Measurements from ENCODE around the gene PDE4D.

PDE4D gene

GRCh38 chr5:58925627-58926540, 967.6 kb downstream of the PDE4D start:
- no peak overlapping the region for H3K4me3 ChIP-seq (replicated peaks; ENCODE audit: insufficient read depth, low read length)
- H3K27ac ChIP-seq (replicated peaks): no peak overlapping the region
- H3K27me3 ChIP-seq (ENCODE audit: insufficient read depth, poor library complexity, severe bottlenecking): no peaks in the 10 kb centered on the region
- TF ChIP-seq, protein P1, sequence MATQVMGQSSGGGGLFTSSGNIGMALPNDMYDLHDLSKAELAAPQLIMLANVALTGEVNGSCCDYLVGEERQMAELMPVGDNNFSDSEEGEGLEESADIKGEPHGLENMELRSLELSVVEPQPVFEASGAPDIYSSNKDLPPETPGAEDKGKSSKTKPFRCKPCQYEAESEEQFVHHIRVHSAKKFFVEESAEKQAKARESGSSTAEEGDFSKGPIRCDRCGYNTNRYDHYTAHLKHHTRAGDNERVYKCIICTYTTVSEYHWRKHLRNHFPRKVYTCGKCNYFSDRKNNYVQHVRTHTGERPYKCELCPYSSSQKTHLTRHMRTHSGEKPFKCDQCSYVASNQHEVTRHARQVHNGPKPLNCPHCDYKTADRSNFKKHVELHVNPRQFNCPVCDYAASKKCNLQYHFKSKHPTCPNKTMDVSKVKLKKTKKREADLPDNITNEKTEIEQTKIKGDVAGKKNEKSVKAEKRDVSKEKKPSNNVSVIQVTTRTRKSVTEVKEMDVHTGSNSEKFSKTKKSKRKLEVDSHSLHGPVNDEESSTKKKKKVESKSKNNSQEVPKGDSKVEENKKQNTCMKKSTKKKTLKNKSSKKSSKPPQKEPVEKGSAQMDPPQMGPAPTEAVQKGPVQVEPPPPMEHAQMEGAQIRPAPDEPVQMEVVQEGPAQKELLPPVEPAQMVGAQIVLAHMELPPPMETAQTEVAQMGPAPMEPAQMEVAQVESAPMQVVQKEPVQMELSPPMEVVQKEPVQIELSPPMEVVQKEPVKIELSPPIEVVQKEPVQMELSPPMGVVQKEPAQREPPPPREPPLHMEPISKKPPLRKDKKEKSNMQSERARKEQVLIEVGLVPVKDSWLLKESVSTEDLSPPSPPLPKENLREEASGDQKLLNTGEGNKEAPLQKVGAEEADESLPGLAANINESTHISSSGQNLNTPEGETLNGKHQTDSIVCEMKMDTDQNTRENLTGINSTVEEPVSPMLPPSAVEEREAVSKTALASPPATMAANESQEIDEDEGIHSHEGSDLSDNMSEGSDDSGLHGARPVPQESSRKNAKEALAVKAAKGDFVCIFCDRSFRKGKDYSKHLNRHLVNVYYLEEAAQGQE (IDR thresholded peaks at IDR 0.05; ENCODE audit: insufficient replicate concordance, low read depth): no peak
- no peak for TF ChIP-seq POLR2AphosphoS5 (IDR thresholded peaks at IDR 0.05; ENCODE audit: low read depth)
- TF ChIP-seq, protein P2, sequence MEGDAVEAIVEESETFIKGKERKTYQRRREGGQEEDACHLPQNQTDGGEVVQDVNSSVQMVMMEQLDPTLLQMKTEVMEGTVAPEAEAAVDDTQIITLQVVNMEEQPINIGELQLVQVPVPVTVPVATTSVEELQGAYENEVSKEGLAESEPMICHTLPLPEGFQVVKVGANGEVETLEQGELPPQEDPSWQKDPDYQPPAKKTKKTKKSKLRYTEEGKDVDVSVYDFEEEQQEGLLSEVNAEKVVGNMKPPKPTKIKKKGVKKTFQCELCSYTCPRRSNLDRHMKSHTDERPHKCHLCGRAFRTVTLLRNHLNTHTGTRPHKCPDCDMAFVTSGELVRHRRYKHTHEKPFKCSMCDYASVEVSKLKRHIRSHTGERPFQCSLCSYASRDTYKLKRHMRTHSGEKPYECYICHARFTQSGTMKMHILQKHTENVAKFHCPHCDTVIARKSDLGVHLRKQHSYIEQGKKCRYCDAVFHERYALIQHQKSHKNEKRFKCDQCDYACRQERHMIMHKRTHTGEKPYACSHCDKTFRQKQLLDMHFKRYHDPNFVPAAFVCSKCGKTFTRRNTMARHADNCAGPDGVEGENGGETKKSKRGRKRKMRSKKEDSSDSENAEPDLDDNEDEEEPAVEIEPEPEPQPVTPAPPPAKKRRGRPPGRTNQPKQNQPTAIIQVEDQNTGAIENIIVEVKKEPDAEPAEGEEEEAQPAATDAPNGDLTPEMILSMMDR (IDR thresholded peaks at IDR 0.05; ENCODE audit: insufficient read depth, low read length): no peak
- DNase-seq (ENCODE audit: low read depth in 1 of 2, low spot score in 1 of 2): no peak

DNA sequence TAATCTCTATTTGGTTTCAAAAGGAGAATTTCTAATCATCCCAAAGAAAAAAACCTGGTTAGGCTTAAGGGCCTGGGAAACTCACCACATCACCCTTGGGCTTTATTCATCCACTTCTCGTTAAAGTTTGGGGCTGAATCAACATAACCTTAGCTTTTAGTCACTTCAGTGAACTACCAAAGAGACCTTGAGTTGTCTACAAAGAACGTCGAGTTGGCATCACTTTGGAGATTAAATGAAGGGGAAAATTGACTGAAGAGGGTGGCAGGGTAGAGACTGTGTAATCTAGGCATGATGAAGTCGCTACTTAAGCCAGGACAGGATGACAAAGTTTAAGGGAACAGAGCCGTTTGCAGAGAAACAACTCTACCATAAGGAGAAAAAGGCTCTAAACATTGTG, 969.2 kb downstream of the PDE4D start:
- Histone ChIP-seq H3K27me3 (ENCODE audit: insufficient read depth, poor library complexity, severe bottlenecking) (no peaks in the 10 kb centered on the region), H3K4me3 (replicated peaks; ENCODE audit: insufficient read depth, low read length) (no peak overlapping the region), H3K27ac (replicated peaks) (no peak overlapping the region)
- no peak for TF ChIP-seq SPI1 (IDR thresholded peaks at IDR 0.05; ENCODE audit: borderline replicate concordance, low read depth)
- DNase-seq (ENCODE audit: low read depth in 1 of 2, low spot score in 1 of 2): no peak

- H3K4me3 ChIP-seq (replicated peaks; ENCODE audit: insufficient read depth, low read length): no peak overlapping the region
- TF ChIP-seq GABPA (IDR thresholded peaks at IDR 0.05; ENCODE audit: low read depth) (no peak), SPI1 (IDR thresholded peaks at IDR 0.05; ENCODE audit: borderline replicate concordance, low read depth) (no peak)
- H3K27me3 ChIP-seq (ENCODE audit: insufficient read depth, poor library complexity, severe bottlenecking): no peaks in the 10 kb centered on the region
- DNase-seq (ENCODE audit: low read depth in 1 of 2, low spot score in 1 of 2): no peak
- H3K27ac ChIP-seq (replicated peaks): no peak overlapping the region
Measured at GRCh38 chr5:58923355-58923754, 970.2 kb downstream of the PDE4D start.

GRCh38 chr5:58922461-58923171, 970.9 kb downstream of the PDE4D start:
- TF ChIP-seq, protein P1 (IDR thresholded peaks at IDR 0.05; ENCODE audit: insufficient replicate concordance, low read depth): no peak
- TF ChIP-seq POLR2AphosphoS5 (IDR thresholded peaks at IDR 0.05; ENCODE audit: low read depth): no peak
- TF ChIP-seq SPI1 (IDR thresholded peaks at IDR 0.05; ENCODE audit: borderline replicate concordance, low read depth): no peak
- no peaks in the 10 kb centered on the region for H3K27me3 ChIP-seq (ENCODE audit: insufficient read depth, poor library complexity, severe bottlenecking)
- no peak overlapping the region for H3K4me3 ChIP-seq (replicated peaks; ENCODE audit: insufficient read depth, low read length)
- DNase-seq (ENCODE audit: low read depth in 1 of 2, low spot score in 1 of 2): no peak
- no peak overlapping the region for H3K27ac ChIP-seq (replicated peaks)

- Histone ChIP-seq H3K4me3 (replicated peaks; ENCODE audit: insufficient read depth, low read length) (no peak overlapping the region), H3K27me3 (ENCODE audit: insufficient read depth, poor library complexity, severe bottlenecking) (no peaks in the 10 kb centered on the region), H3K27ac (replicated peaks) (no peak overlapping the region)
- no peak for DNase-seq (ENCODE audit: low read depth in 1 of 2, low spot score in 1 of 2)
- TF ChIP-seq SPI1 (IDR thresholded peaks at IDR 0.05; ENCODE audit: borderline replicate concordance, low read depth) (no peak), GABPA (IDR thresholded peaks at IDR 0.05; ENCODE audit: low read depth) (no peak), POLR2AphosphoS5 (IDR thresholded peaks at IDR 0.05; ENCODE audit: low read depth) (no peak)
- TF ChIP-seq, protein P2 (IDR thresholded peaks at IDR 0.05; ENCODE audit: insufficient read depth, low read length): no peak
- TF ChIP-seq, protein P1 (IDR thresholded peaks at IDR 0.05; ENCODE audit: insufficient replicate concordance, low read depth): no peak
Measured at GRCh38 chr5:58921159-58921558, 972.4 kb downstream of the PDE4D start.
